ENCODE data around the gene SERTAD3.
"Not testable (repeated sequence)": the region's sequence is repeated elsewhere in the genome, so short reads cannot be mapped to it uniquely, and the experiment has no call there.

The SERTAD3 gene

DNA sequence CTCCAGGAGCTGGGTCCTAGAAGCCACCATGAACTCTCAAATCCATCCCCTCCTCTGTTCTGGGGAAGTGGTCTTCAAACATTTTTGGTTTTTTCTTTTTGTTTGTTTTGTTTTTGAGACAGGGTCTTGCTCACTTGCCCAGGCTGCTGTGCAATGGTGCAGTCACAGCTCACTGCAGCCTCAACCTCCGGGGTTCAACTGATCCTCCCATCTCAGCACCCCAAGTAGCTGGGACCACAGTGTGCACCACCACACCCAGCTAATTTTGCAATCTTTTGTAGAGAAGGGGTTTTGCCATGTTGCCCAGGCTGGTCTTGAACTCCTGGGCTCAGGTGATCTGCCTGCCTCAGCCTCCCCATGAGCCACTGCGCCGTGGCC lies 14.5 kb upstream of the SERTAD3 start:
- POLR2A ChIA-PET = no interaction called here
- TF ChIP-seq BHLHE40 (IDR thresholded peaks at IDR 0.05; ENCODE audit: borderline replicate concordance) (no peak), SP1 (IDR thresholded peaks at IDR 0.05) (no peak), FOXK2 (IDR thresholded peaks at IDR 0.05) (no peak), L3MBTL2 (conservative IDR thresholded peaks at IDR 0.05) (no peak), ZNF384 (IDR thresholded peaks at IDR 0.05) (no peak), NFRKB (IDR thresholded peaks at IDR 0.05) (no peak), CTBP1 (IDR thresholded peaks at IDR 0.05; ENCODE audit: borderline replicate concordance) (no peak), FOXA1 (IDR thresholded peaks at IDR 0.05) (no peak), ELF4 (IDR thresholded peaks at IDR 0.05) (no peak), LEF1 (IDR thresholded peaks at IDR 0.05; ENCODE audit: borderline replicate concordance) (no peak), TARDBP (IDR thresholded peaks at IDR 0.05) (no peak), FOXM1 (IDR thresholded peaks at IDR 0.05; ENCODE audit: borderline replicate concordance) (no peak), ARNT (IDR thresholded peaks at IDR 0.05) (no peak), SUZ12 (IDR thresholded peaks at IDR 0.05) (no peak), HDGF (IDR thresholded peaks at IDR 0.05; ENCODE audit: borderline replicate concordance) (no peak)
- TF ChIP-seq, protein P1, sequence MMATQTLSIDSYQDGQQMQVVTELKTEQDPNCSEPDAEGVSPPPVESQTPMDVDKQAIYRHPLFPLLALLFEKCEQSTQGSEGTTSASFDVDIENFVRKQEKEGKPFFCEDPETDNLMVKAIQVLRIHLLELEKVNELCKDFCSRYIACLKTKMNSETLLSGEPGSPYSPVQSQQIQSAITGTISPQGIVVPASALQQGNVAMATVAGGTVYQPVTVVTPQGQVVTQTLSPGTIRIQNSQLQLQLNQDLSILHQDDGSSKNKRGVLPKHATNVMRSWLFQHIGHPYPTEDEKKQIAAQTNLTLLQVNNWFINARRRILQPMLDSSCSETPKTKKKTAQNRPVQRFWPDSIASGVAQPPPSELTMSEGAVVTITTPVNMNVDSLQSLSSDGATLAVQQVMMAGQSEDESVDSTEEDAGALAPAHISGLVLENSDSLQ (IDR thresholded peaks at IDR 0.05) = no peak
- CTCF ChIA-PET = no interaction called here
- no peak for DNase-seq (ENCODE audit: extremely low spot score)

- POLR2A ChIA-PET = no interaction called here
- no peak for DNase-seq (ENCODE audit: extremely low spot score)
- no peak for TF ChIP-seq NFRKB (IDR thresholded peaks at IDR 0.05)
- TF ChIP-seq ZNF384 (IDR thresholded peaks at IDR 0.05) = no peak
- no peak for TF ChIP-seq L3MBTL2 (conservative IDR thresholded peaks at IDR 0.05)
- no peak for TF ChIP-seq SUZ12 (IDR thresholded peaks at IDR 0.05)
- no peak for TF ChIP-seq ELF4 (IDR thresholded peaks at IDR 0.05)
- TF ChIP-seq, protein P1 (IDR thresholded peaks at IDR 0.05) = no peak
- TF ChIP-seq SP1 (IDR thresholded peaks at IDR 0.05) = no peak
- no peak for TF ChIP-seq FOXM1 (IDR thresholded peaks at IDR 0.05; ENCODE audit: borderline replicate concordance)
- no peak for TF ChIP-seq FOXA1 (IDR thresholded peaks at IDR 0.05)
- CTCF ChIA-PET = interaction anchor here (0.5 kb wide), 1 partner anchor 7 kb away, joined by 3 read pairs; the partner anchor contains the start of gene BLVRB
Observed at GRCh38 chr19:40457953-40458596, 13.9 kb upstream of the SERTAD3 start.

- CTCF ChIA-PET = no interaction called here
- DNase-seq (ENCODE audit: extremely low spot score) = no peak
- TF ChIP-seq L3MBTL2 (conservative IDR thresholded peaks at IDR 0.05) (no peak), TARDBP (IDR thresholded peaks at IDR 0.05) (no peak), SUZ12 (IDR thresholded peaks at IDR 0.05) (no peak), CTBP1 (IDR thresholded peaks at IDR 0.05; ENCODE audit: borderline replicate concordance) (no peak), ARNT (IDR thresholded peaks at IDR 0.05) (no peak), BHLHE40 (IDR thresholded peaks at IDR 0.05; ENCODE audit: borderline replicate concordance) (no peak)
- POLR2A ChIA-PET = no interaction called here
Observed at GRCh38 chr19:40457048-40457447, 12.9 kb upstream of the SERTAD3 start.

DNA sequence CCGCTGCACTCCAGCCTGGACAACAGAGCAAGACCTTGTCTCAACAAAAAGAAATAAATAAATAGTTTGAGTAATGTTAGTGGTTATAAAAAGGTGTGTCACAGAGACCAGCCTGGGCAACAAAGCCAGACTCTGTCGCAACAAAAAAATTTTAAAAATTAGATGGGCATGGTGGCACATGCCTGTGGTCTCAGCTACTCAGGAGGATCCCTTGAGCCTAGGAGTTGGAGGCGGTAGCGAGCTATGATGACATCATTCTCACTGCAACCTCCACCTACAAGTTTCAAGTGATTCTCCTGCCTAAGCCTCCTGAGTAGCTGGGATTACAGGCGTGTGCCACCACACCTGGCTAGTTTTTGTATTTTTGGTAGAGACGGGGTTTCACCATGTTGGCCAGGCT lies 9.8 kb upstream of the SERTAD3 start:
- ChIA-PET CTCF (interaction anchor here (0.9 to 2.0 kb wide), 3 partner anchors 8 to 12 kb away, joined by 3 to 7 read pairs (median 4); partner anchors contain the start of gene BLVRB), POLR2A (interaction anchor here (0.6 kb wide), 1 partner anchor 22 kb away, joined by 4 read pairs; no protein-coding TSS in a partner anchor)
- not testable (repeated sequence) for DNase-seq (ENCODE audit: extremely low spot score)

GRCh38 chr19:40453151-40453735 lies 9.1 kb upstream of the SERTAD3 start:
- POLR2A ChIA-PET = interaction anchor here (0.6 to 1.0 kb wide), 3 partner anchors 10 to 105 kb away, joined by 4 read pairs; partner anchors contain the start of gene C19orf47

GRCh38 chr19:40452016-40452415 lies 7.9 kb upstream of the SERTAD3 start:
- CTCF ChIA-PET = no interaction called here
- POLR2A ChIA-PET = interaction anchor here (1.0 kb wide), 1 partner anchor 9 kb away, joined by 4 read pairs; no protein-coding TSS in a partner anchor
- no peak for TF ChIP-seq BHLHE40 (IDR thresholded peaks at IDR 0.05; ENCODE audit: borderline replicate concordance)
- no peak for TF ChIP-seq ELF4 (IDR thresholded peaks at IDR 0.05)
- TF ChIP-seq TARDBP (IDR thresholded peaks at IDR 0.05) = no peak
- no peak for TF ChIP-seq FOXK2 (IDR thresholded peaks at IDR 0.05)
- TF ChIP-seq SUZ12 (IDR thresholded peaks at IDR 0.05) = no peak
- no peak for TF ChIP-seq LEF1 (IDR thresholded peaks at IDR 0.05; ENCODE audit: borderline replicate concordance)
- TF ChIP-seq ARNT (IDR thresholded peaks at IDR 0.05) = no peak
- no peak for TF ChIP-seq SP1 (IDR thresholded peaks at IDR 0.05)
- TF ChIP-seq FOXM1 (IDR thresholded peaks at IDR 0.05; ENCODE audit: borderline replicate concordance) = no peak
- TF ChIP-seq CTBP1 (IDR thresholded peaks at IDR 0.05; ENCODE audit: borderline replicate concordance) = no peak
- no peak for TF ChIP-seq HDGF (IDR thresholded peaks at IDR 0.05; ENCODE audit: borderline replicate concordance)
- TF ChIP-seq FOXA1 (IDR thresholded peaks at IDR 0.05) = no peak
- no peak for TF ChIP-seq ZNF384 (IDR thresholded peaks at IDR 0.05)
- DNase-seq (ENCODE audit: extremely low spot score) = no peak

More at GRCh38 chr19:40453151-40453735, 9.1 kb upstream of the SERTAD3 start:
- no peak for DNase-seq (ENCODE audit: extremely low spot score)
- TF ChIP-seq FOXA1 (IDR thresholded peaks at IDR 0.05) (no peak), CTBP1 (IDR thresholded peaks at IDR 0.05; ENCODE audit: borderline replicate concordance) (no peak), BHLHE40 (IDR thresholded peaks at IDR 0.05; ENCODE audit: borderline replicate concordance) (no peak), FOXK2 (IDR thresholded peaks at IDR 0.05) (no peak), NFRKB (IDR thresholded peaks at IDR 0.05) (no peak), TARDBP (IDR thresholded peaks at IDR 0.05) (no peak)
- CTCF ChIA-PET = interaction anchor here (0.9 to 2.0 kb wide), 3 partner anchors 9 to 12 kb away, joined by 3 to 7 read pairs (median 4); partner anchors contain the start of gene BLVRB

DNA sequence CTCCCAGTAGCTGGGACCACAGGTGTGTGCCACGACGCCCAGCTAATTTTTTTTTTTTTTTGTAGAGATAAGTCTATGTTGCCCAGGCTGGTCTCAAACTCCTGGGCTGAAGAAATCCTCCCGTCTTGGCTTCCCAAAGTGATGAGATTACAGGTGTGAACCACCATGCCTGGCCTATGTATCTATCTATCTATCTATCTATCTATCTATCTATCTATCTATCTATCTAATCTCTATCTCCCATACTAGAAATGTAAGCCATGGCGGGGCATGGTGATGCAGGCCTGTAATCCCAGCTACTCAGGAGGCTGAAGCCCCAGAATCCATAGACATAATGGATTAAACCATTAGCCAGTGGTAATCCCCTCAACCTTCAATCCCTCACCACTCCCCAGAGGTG lies 6.5 kb upstream of the SERTAD3 start:
- no peak for DNase-seq (ENCODE audit: extremely low spot score)
- ChIA-PET POLR2A (no interaction called here), CTCF (interaction anchor here (0.7 kb wide), 1 partner anchor 8 kb away, joined by 3 read pairs; no protein-coding TSS in a partner anchor)
- TF ChIP-seq NFRKB (IDR thresholded peaks at IDR 0.05) (no peak), CTBP1 (IDR thresholded peaks at IDR 0.05; ENCODE audit: borderline replicate concordance) (no peak), LEF1 (IDR thresholded peaks at IDR 0.05; ENCODE audit: borderline replicate concordance) (no peak), SP1 (IDR thresholded peaks at IDR 0.05) (no peak), BHLHE40 (IDR thresholded peaks at IDR 0.05; ENCODE audit: borderline replicate concordance) (no peak), ARNT (IDR thresholded peaks at IDR 0.05) (no peak), FOXM1 (IDR thresholded peaks at IDR 0.05; ENCODE audit: borderline replicate concordance) (no peak), FOXA1 (IDR thresholded peaks at IDR 0.05) (no peak), SUZ12 (IDR thresholded peaks at IDR 0.05) (no peak), ZNF384 (IDR thresholded peaks at IDR 0.05) (no peak), FOXK2 (IDR thresholded peaks at IDR 0.05) (no peak), ELF4 (IDR thresholded peaks at IDR 0.05) (no peak), HDGF (IDR thresholded peaks at IDR 0.05; ENCODE audit: borderline replicate concordance) (no peak), TARDBP (IDR thresholded peaks at IDR 0.05) (no peak), L3MBTL2 (conservative IDR thresholded peaks at IDR 0.05) (no peak)
- TF ChIP-seq, protein P1 (IDR thresholded peaks at IDR 0.05) = no peak
